ENCODE measurements around the gene CEL. TPM values are rescaled to one million over a fixed set of nuclear protein-coding genes. Genes with fewer than 3 reads are reported as not detected.
"Not testable (repeated sequence)": the region's sequence is repeated elsewhere in the genome, so short reads cannot be mapped to it uniquely, and the experiment has no call there.

CEL gene
- total RNA-seq, 2 experiments from 2014 or later, result 0.16 to 0.39 TPM

GRCh38 chr9:133058550-133059320 is 3.0 kb upstream of the CEL start:
- Mint-ChIP-seq H3K9me3 (no peaks in the 10 kb centered on the region), H3K4me1 (ENCODE audit: low read depth) (peaks cover 44% of the 10 kb centered on the region), H3K27me3 (no peaks in the 10 kb centered on the region), H3K27ac (peak overlapping the region; percentile 77), H3K36me3 (ENCODE audit: low read depth) (peaks cover 25% of the 10 kb centered on the region), H3K4me3 (peak overlapping the region; percentile 12)
- Histone ChIP-seq H3K4me3 (ENCODE audit: low read length) (no peak overlapping the region), H3K36me3 (ENCODE audit: insufficient read depth, low read length) (peaks cover 33% of the 10 kb centered on the region), H3K4me1 (ENCODE audit: insufficient read depth, low read length) (peaks cover 46% of the 10 kb centered on the region), H3K27me3 (ENCODE audit: control insufficient read depth in 1 of 2, insufficient read depth in 2 of 2, low read length in 2 of 2) (no peaks in the 10 kb centered on the region), H3K27ac (ENCODE audit: low read depth in 1 of 2, low read length in 2 of 2) (no peak overlapping the region), H3K9me3 (ENCODE audit: control insufficient read depth in 1 of 2, insufficient read depth in 1 of 2, low read length in 2 of 2) (no peaks in the 10 kb centered on the region)
- CTCF ChIA-PET, result no interaction called here
- no peak for ATAC-seq (ENCODE audit: poor library complexity)
- intact Hi-C loops (cut with DNase I, micrococcal nuclease), result no loop called here
- peak in 2 of 14 experiments; percentile 11 to 14 for DNase-seq
- POLR2A ChIA-PET, result interaction anchor here (1.1 to 2.3 kb wide), 2 partner anchors 28 to 90 kb away, joined by 3 to 10 read pairs; partner anchors contain the start of gene GTF3C5
- TF ChIP-seq CTCF (IDR thresholded peaks at IDR 0.05), result no peak

GRCh38 chr9:133059623-133060022 is 2.2 kb upstream of the CEL start:
- peaks cover 18% of the 10 kb centered on the region for H3K36me3 Mint-ChIP-seq (ENCODE audit: low read depth)
- DNase-seq, result peak in 2 of 14 experiments; percentile 23 to 35
- CTCF ChIA-PET, result no interaction called here
- H3K4me3 ChIP-seq (ENCODE audit: low read length), result no peak overlapping the region
- H3K9me3 ChIP-seq (ENCODE audit: control insufficient read depth in 1 of 2, insufficient read depth in 1 of 2, low read length in 2 of 2), result no peaks in the 10 kb centered on the region
- intact Hi-C loops (cut with DNase I, micrococcal nuclease), result no loop called here
- no peak for TF ChIP-seq CTCF (IDR thresholded peaks at IDR 0.05)
- peak overlapping the region; percentile 45 for H3K4me3 Mint-ChIP-seq
- no peaks in the 10 kb centered on the region for H3K9me3 Mint-ChIP-seq
- H3K4me1 ChIP-seq (ENCODE audit: insufficient read depth, low read length), result peaks cover 46% of the 10 kb centered on the region
- H3K27ac ChIP-seq (ENCODE audit: low read depth in 1 of 2, low read length in 2 of 2), result no peak overlapping the region
- H3K4me1 Mint-ChIP-seq (ENCODE audit: low read depth), result peaks cover 44% of the 10 kb centered on the region
- H3K36me3 ChIP-seq (ENCODE audit: insufficient read depth, low read length), result peaks cover 24% of the 10 kb centered on the region
- H3K27me3 Mint-ChIP-seq, result no peaks in the 10 kb centered on the region
- peak overlapping the region; percentile 77 for H3K27ac Mint-ChIP-seq
- H3K27me3 ChIP-seq (ENCODE audit: control insufficient read depth in 1 of 2, insufficient read depth in 2 of 2, low read length in 2 of 2), result no peaks in the 10 kb centered on the region
- POLR2A ChIA-PET, result interaction anchor here (1.1 to 1.5 kb wide), 2 partner anchors 29 to 89 kb away, joined by 3 to 5 read pairs; partner anchors contain the start of gene GTF3C5
- ATAC-seq (ENCODE audit: poor library complexity), result no peak

GRCh38 chr9:133060417-133060841 is 1.4 kb upstream of the CEL start:
- peaks cover 13% of the 10 kb centered on the region for H3K36me3 Mint-ChIP-seq (ENCODE audit: low read depth)
- peak in 2 of 14 experiments; percentile 29 for DNase-seq
- no peaks in the 10 kb centered on the region for H3K9me3 Mint-ChIP-seq
- Histone ChIP-seq H3K36me3 (ENCODE audit: insufficient read depth, low read length) (peaks cover 16% of the 10 kb centered on the region), H3K9me3 (ENCODE audit: control insufficient read depth in 1 of 2, insufficient read depth in 1 of 2, low read length in 2 of 2) (no peaks in the 10 kb centered on the region), H3K27ac (ENCODE audit: low read depth in 1 of 2, low read length in 2 of 2) (no peak overlapping the region), H3K4me3 (ENCODE audit: low read length) (no peak overlapping the region), H3K27me3 (ENCODE audit: control insufficient read depth in 1 of 2, insufficient read depth in 2 of 2, low read length in 2 of 2) (no peaks in the 10 kb centered on the region), H3K4me1 (ENCODE audit: insufficient read depth, low read length) (peaks cover 46% of the 10 kb centered on the region)
- peak overlapping the region; percentile 77 for H3K27ac Mint-ChIP-seq
- intact Hi-C loops (cut with DNase I, micrococcal nuclease), result no loop called here
- peaks cover 44% of the 10 kb centered on the region for H3K4me1 Mint-ChIP-seq (ENCODE audit: low read depth)
- peak; percentile 19 for ATAC-seq (ENCODE audit: poor library complexity)
- POLR2A ChIA-PET, result interaction anchor here (1.5 kb wide), 1 partner anchor 30 kb away, joined by 5 read pairs; the partner anchor contains the start of gene GTF3C5
- peak overlapping the region; percentile 67 for H3K4me3 Mint-ChIP-seq
- no peaks in the 10 kb centered on the region for H3K27me3 Mint-ChIP-seq
- peak; percentile 14 for TF ChIP-seq CTCF (IDR thresholded peaks at IDR 0.05)
- CTCF ChIA-PET, result interaction anchor here (1.0 kb wide), 1 partner anchor 84 kb away, joined by 3 read pairs; no protein-coding TSS in a partner anchor

GRCh38 chr9:133061019-133061763 is 590 bp upstream of the CEL start:
- CTCF ChIA-PET, result interaction anchor here (1.0 kb wide), 1 partner anchor 83 kb away, joined by 3 read pairs; no protein-coding TSS in a partner anchor
- intact Hi-C loops (cut with DNase I, micrococcal nuclease); H3K27ac Mint-ChIP-seq: not testable (repeated sequence)

More at GRCh38 chr9:133061019-133061763, 590 bp upstream of the CEL start:
- ATAC-seq (ENCODE audit: poor library complexity); H3K9me3 ChIP-seq (ENCODE audit: control insufficient read depth in 1 of 2, insufficient read depth in 1 of 2, low read length in 2 of 2); H3K27me3 ChIP-seq (ENCODE audit: control insufficient read depth in 1 of 2, insufficient read depth in 2 of 2, low read length in 2 of 2); H3K27ac ChIP-seq (ENCODE audit: low read depth in 1 of 2, low read length in 2 of 2); H3K36me3 Mint-ChIP-seq (ENCODE audit: low read depth); H3K9me3 Mint-ChIP-seq; H3K27me3 Mint-ChIP-seq; H3K4me3 Mint-ChIP-seq; DNase-seq; H3K4me3 ChIP-seq (ENCODE audit: low read length); H3K36me3 ChIP-seq (ENCODE audit: insufficient read depth, low read length): not testable (repeated sequence)
- H3K4me1 Mint-ChIP-seq (ENCODE audit: low read depth), result peaks cover 40% of the 10 kb centered on the region
- POLR2A ChIA-PET, result interaction anchor here (1.5 kb wide), 1 partner anchor 31 kb away, joined by 5 read pairs; the partner anchor contains the start of gene GTF3C5
- H3K4me1 ChIP-seq (ENCODE audit: insufficient read depth, low read length), result peaks cover 42% of the 10 kb centered on the region

All from CD4-positive, alpha-beta T cell (primary cell).